Naive thymus-derived CD8-positive, alpha-beta T cell (primary cell): Measurements from ENCODE around the gene H6PD. TPM values are rescaled to one million over a fixed set of nuclear protein-coding genes. Genes with fewer than 3 reads are reported as not detected.

Experiments used
- ATAC-seq, 2 donors: fragments of 150-1000 bp; cut with Tn5 transposase in 1 of 2; sonication (Bioruptor Pico), chemical (Tn5 transposase) in 1 of 2; 1 replicate in 1 of 2; 2 replicates in 1 of 2; pipeline ENCODE4 v1.10.0; 2021; ENCODE audit warnings: mild to moderate bottlenecking in 2 of 2, moderate library complexity in 2 of 2
- POLR2A ChIA-PET: fragments of 350-600 bp; sonication (Branson Sonifier 250); formaldehyde crosslinking; loops from one replicate; lab custom pipeline; 2021; ENCODE audit warnings: antibody characterized with exemption; lab: Charles Lee
- DNase-seq, 10 donors: peaks; one replicate each; pipeline versions ENCODE4 v3.0.0 to v3.0.0-alpha.2; 2020 to 2022
- H3K27ac Mint-ChIP-seq, 10 donors: one replicate each; pipeline ENCODE4 v1.8.0; 2020 to 2022; ENCODE audit warnings: mild to moderate bottlenecking in 10 of 10, mixed read lengths in 10 of 10, moderate library complexity in 4 of 10, inconsistent platforms in 1 of 10
- H3K27me3 Mint-ChIP-seq, 5 donors: one replicate each; pipeline ENCODE4 v1.8.0; 2021 to 2022; ENCODE audit warnings: mixed read lengths in 5 of 5
- H3K36me3 Mint-ChIP-seq, 3 donors: one replicate each; pipeline ENCODE4 v1.8.0; 2020 to 2022; ENCODE audit warnings: mixed read lengths in 3 of 3, mild to moderate bottlenecking in 2 of 3, inconsistent platforms in 1 of 3
- H3K4me1 Mint-ChIP-seq, 4 donors: one replicate each; pipeline ENCODE4 v1.8.0; 2021 to 2022; ENCODE audit warnings: mixed read lengths in 4 of 4
- H3K4me3 Mint-ChIP-seq, 10 donors: one replicate each; pipeline ENCODE4 v1.8.0; 2020 to 2022; ENCODE audit warnings: mild to moderate bottlenecking in 10 of 10, mixed read lengths in 10 of 10, moderate library complexity in 6 of 10, inconsistent platforms in 1 of 10
- H3K9me3 Mint-ChIP-seq, 9 donors: one replicate each; pipeline ENCODE4 v1.8.0; 2020 to 2022; ENCODE audit warnings: mixed read lengths in 9 of 9, mild to moderate bottlenecking in 3 of 9, inconsistent platforms in 1 of 9, moderate library complexity in 1 of 9
- polyA plus RNA-seq, 3 donors: library from polyadenylated mRNA; unstranded; fragments of 300-500 nt; fragmentation: Illumina TruSeq; gene quantifications; one replicate each; pipeline ENCODE4 v1.2.3, GENCODE V29; 2021
- total RNA-seq, 8 experiments: library from RNA in 2 of 8; stranded (reverse) in 2 of 8; gene quantifications; one replicate each; pipeline ENCODE4 v1.2.3 and lab custom pipeline; 2021 to 2026

Gene H6PD
- total and polyA plus RNA-seq, 5 experiments from 2014 or later = 8.5 to 18.9 (median 14.9) TPM

- POLR2A ChIA-PET = no interaction called here
- H3K27me3 Mint-ChIP-seq = peaks cover 0 to 4% (median 3%) of the 10 kb centered on the region in 5 donors
- DNase-seq = peak in 1 of 10 donors; percentile 51
- H3K4me1 Mint-ChIP-seq = peaks cover 19 to 50% (median 42%) of the 10 kb centered on the region in 4 donors
- peak overlapping the region in 2 of 10 donors; percentile 45 to 66 for H3K27ac Mint-ChIP-seq
- ATAC-seq = no peak
- H3K36me3 Mint-ChIP-seq = peaks cover 0 to 3% (median 0%) of the 10 kb centered on the region in 3 donors
- no peaks in the 10 kb centered on the region for H3K9me3 Mint-ChIP-seq
- H3K4me3 Mint-ChIP-seq = peak overlapping the region in 7 of 10 donors; percentile 7 to 69 (median 48)
Measured at GRCh38 chr1:9278585-9279153, 44.1 kb downstream of the H6PD start.

- H3K9me3 Mint-ChIP-seq = peaks cover 0 to 4% (median 0%) of the 10 kb centered on the region in 9 donors
- peak in 1 of 2 donors; percentile 65 for ATAC-seq
- H3K4me3 Mint-ChIP-seq = peak overlapping the region in 9 of 10 donors; percentile 37 to 69 (median 50)
- peaks cover 20 to 57% (median 49%) of the 10 kb centered on the region in 4 donors for H3K4me1 Mint-ChIP-seq
- peaks cover 0 to 3% (median 0%) of the 10 kb centered on the region in 3 donors for H3K36me3 Mint-ChIP-seq
- POLR2A ChIA-PET = no interaction called here
- DNase-seq = peak in 3 of 10 donors; percentile 27 to 61 (median 29)
- peak overlapping the region in 3 of 10 donors; percentile 38 to 61 (median 45) for H3K27ac Mint-ChIP-seq
- H3K27me3 Mint-ChIP-seq = peaks cover 0 to 4% (median 3%) of the 10 kb centered on the region in 5 donors
Measured at GRCh38 chr1:9279172-9279840, 44.7 kb downstream of the H6PD start.

GRCh38 chr1:9280015-9280860, 45.7 kb downstream of the H6PD start:
- DNase-seq = peak in 1 of 10 donors; percentile 59
- peak; percentile 31 to 57 for ATAC-seq
- Mint-ChIP-seq H3K27me3 (peaks cover 0 to 4% (median 3%) of the 10 kb centered on the region in 5 donors), H3K9me3 (peaks cover 0 to 10% (median 1%) of the 10 kb centered on the region in 9 donors), H3K4me3 (peak overlapping the region; percentile 30 to 90 (median 73)), H3K36me3 (peaks cover 0 to 3% (median 0%) of the 10 kb centered on the region in 3 donors), H3K4me1 (peaks cover 18 to 62% (median 53%) of the 10 kb centered on the region in 4 donors), H3K27ac (peak overlapping the region in 3 of 10 donors; percentile 57 to 73 (median 71))
- POLR2A ChIA-PET = interaction anchor here (1.8 kb wide), 1 partner anchor 46 kb away, joined by 4 read pairs; the partner anchor contains the start of gene H6PD

GRCh38 chr1:9281071-9281827, 46.7 kb downstream of the H6PD start:
- Mint-ChIP-seq H3K4me1 (peaks cover 15 to 56% (median 50%) of the 10 kb centered on the region in 4 donors), H3K36me3 (peaks cover 0 to 3% (median 0%) of the 10 kb centered on the region in 3 donors), H3K27me3 (peaks cover 0 to 4% (median 3%) of the 10 kb centered on the region in 5 donors), H3K4me3 (peak overlapping the region in 3 of 10 donors; percentile 18 to 73 (median 20)), H3K9me3 (peaks cover 0 to 12% (median 3%) of the 10 kb centered on the region in 9 donors), H3K27ac (peak overlapping the region in 3 of 10 donors; percentile 38 to 48 (median 40))
- no peak for DNase-seq
- POLR2A ChIA-PET = interaction anchor here (1.8 kb wide), 1 partner anchor 47 kb away, joined by 4 read pairs; the partner anchor contains the start of gene H6PD
- ATAC-seq = no peak

GRCh38 chr1:9281908-9282695, 47.5 kb downstream of the H6PD start:
- Mint-ChIP-seq H3K4me1 (peaks cover 15 to 59% (median 50%) of the 10 kb centered on the region in 4 donors), H3K9me3 (peaks cover 0 to 14% (median 3%) of the 10 kb centered on the region in 9 donors), H3K4me3 (no peak overlapping the region), H3K36me3 (no peaks in the 10 kb centered on the region), H3K27ac (no peak overlapping the region), H3K27me3 (peaks cover 0 to 4% (median 3%) of the 10 kb centered on the region in 5 donors)
- POLR2A ChIA-PET = no interaction called here
- DNase-seq (no peak), ATAC-seq (no peak)

GRCh38 chr1:9282696-9282955, 48.1 kb downstream of the H6PD start:
- peaks cover 0 to 16% (median 3%) of the 10 kb centered on the region in 9 donors for H3K9me3 Mint-ChIP-seq
- POLR2A ChIA-PET = no interaction called here
- H3K27me3 Mint-ChIP-seq = peaks cover 0 to 4% (median 3%) of the 10 kb centered on the region in 5 donors
- H3K4me3 Mint-ChIP-seq = peak overlapping the region in 1 of 10 donors; percentile 14
- peaks cover 15 to 59% (median 50%) of the 10 kb centered on the region in 4 donors for H3K4me1 Mint-ChIP-seq
- DNase-seq (no peak), ATAC-seq (no peak)
- H3K36me3 Mint-ChIP-seq = no peaks in the 10 kb centered on the region
- H3K27ac Mint-ChIP-seq = peak overlapping the region in 4 of 10 donors; percentile 8 to 72 (median 36)

- H3K36me3 Mint-ChIP-seq = peaks cover 0 to 4% (median 2%) of the 10 kb centered on the region in 3 donors
- peak overlapping the region in 6 of 10 donors; percentile 26 to 49 (median 41) for H3K4me3 Mint-ChIP-seq
- peak overlapping the region in 4 of 10 donors; percentile 19 to 78 (median 40) for H3K27ac Mint-ChIP-seq
- peak in 2 of 10 donors; percentile 43 to 44 for DNase-seq
- H3K27me3 Mint-ChIP-seq = peaks cover 0 to 4% (median 2%) of the 10 kb centered on the region in 5 donors
- peaks cover 11 to 55% (median 45%) of the 10 kb centered on the region in 4 donors for H3K4me1 Mint-ChIP-seq
- POLR2A ChIA-PET = no interaction called here
- peak in 1 of 2 donors; percentile 59 for ATAC-seq
- peaks cover 0 to 22% (median 7%) of the 10 kb centered on the region in 9 donors for H3K9me3 Mint-ChIP-seq
Measured at GRCh38 chr1:9284061-9284460, 49.5 kb downstream of the H6PD start.

- Mint-ChIP-seq H3K4me3 (no peak overlapping the region), H3K4me1 (peaks cover 2 to 41% (median 28%) of the 10 kb centered on the region in 4 donors), H3K27me3 (peaks cover 0 to 2% (median 0%) of the 10 kb centered on the region in 5 donors), H3K9me3 (peaks cover 0 to 22% (median 7%) of the 10 kb centered on the region in 9 donors), H3K36me3 (peaks cover 0 to 5% (median 2%) of the 10 kb centered on the region in 3 donors), H3K27ac (peak overlapping the region in 1 of 10 donors; percentile 70)
- no peak for DNase-seq
- POLR2A ChIA-PET = no interaction called here
- ATAC-seq = no peak
Measured at GRCh38 chr1:9286556-9286955, 52.0 kb downstream of the H6PD start.

- Mint-ChIP-seq H3K4me3 (no peak overlapping the region), H3K27ac (peak overlapping the region in 1 of 10 donors; percentile 69), H3K4me1 (peaks cover 2 to 28% (median 12%) of the 10 kb centered on the region in 4 donors), H3K27me3 (no peaks in the 10 kb centered on the region), H3K9me3 (peaks cover 0 to 19% (median 7%) of the 10 kb centered on the region in 9 donors), H3K36me3 (peaks cover 0 to 5% (median 2%) of the 10 kb centered on the region in 3 donors)
- peak in 1 of 2 donors; percentile 24 for ATAC-seq
- POLR2A ChIA-PET = interaction anchor here (0.6 to 1.7 kb wide), 4 partner anchors 167 to 1309 kb away, joined by 3 to 7 read pairs (median 4); no protein-coding TSS in a partner anchor
- peak; percentile 66 to 91 (median 81) for DNase-seq
Measured at GRCh38 chr1:9289090-9289534, 54.5 kb downstream of the H6PD start.

- DNase-seq (no peak), ATAC-seq (no peak)
- Mint-ChIP-seq H3K27me3 (no peaks in the 10 kb centered on the region), H3K27ac (peak overlapping the region in 3 of 10 donors; percentile 7 to 62 (median 8)), H3K36me3 (peaks cover 0 to 5% (median 2%) of the 10 kb centered on the region in 3 donors), H3K4me3 (peak overlapping the region in 2 of 10 donors; percentile 14 to 15), H3K9me3 (peaks cover 0 to 15% (median 5%) of the 10 kb centered on the region in 9 donors), H3K4me1 (peaks cover 0 to 20% (median 6%) of the 10 kb centered on the region in 4 donors)
- POLR2A ChIA-PET = interaction anchor here (0.6 to 1.7 kb wide), 3 partner anchors 166 to 577 kb away, joined by 4 to 7 read pairs (median 5); no protein-coding TSS in a partner anchor
Measured at GRCh38 chr1:9289711-9290485, 55.3 kb downstream of the H6PD start.
